Kidney (tissue), 14 donors: Measurements from ENCODE around the gene PRR36. TPM values are rescaled to one million over a fixed set of nuclear protein-coding genes. Genes with fewer than 3 reads are reported as not detected.

Source experiments
- DNase-seq, 5 donors: peaks; one replicate each; pipeline ENCODE4 v3.0.0-alpha.2; 2013 to 2020
- FAIRE-seq: peaks from 2 replicates; lab custom pipeline; 2012; peaks lifted over from hg19 to GRCh38; lab: Jason Lieb, UNC
- H3K27ac ChIP-seq, 2 donors: one replicate each; pipeline ENCODE4 v1.7.0; 2013; ENCODE audit warnings: low read depth in 2 of 2, low read length in 2 of 2, inconsistent platforms in 1 of 2
- H3K27me3 ChIP-seq: one replicate; pipeline ENCODE4 v1.7.1; 2013; ENCODE audit warnings: low read length, inconsistent platforms; ENCODE audit not compliant: control insufficient read depth, insufficient read depth
- H3K36me3 ChIP-seq, 3 donors: one replicate each; pipeline versions ENCODE4 v1.7.0 to v1.7.1; 2013; ENCODE audit warnings: low read length in 3 of 3, control low read depth in 1 of 3, inconsistent platforms in 1 of 3; ENCODE audit not compliant: insufficient read depth in 3 of 3, control insufficient read depth in 2 of 3
- H3K4me1 ChIP-seq, 3 donors: one replicate each; pipeline versions ENCODE4 v1.7.0 to v1.7.1; 2013; ENCODE audit warnings: low read length in 3 of 3, inconsistent platforms in 1 of 3, low read depth in 1 of 3; ENCODE audit not compliant: control insufficient read depth in 2 of 3, insufficient read depth in 2 of 3
- H3K4me3 ChIP-seq, 3 donors: one replicate each; pipeline versions ENCODE4 v1.7.0 to v1.8.1; 2013; ENCODE audit warnings: low read length in 3 of 3, control low read depth in 1 of 3, inconsistent platforms in 1 of 3
- H3K9ac ChIP-seq, 3 donors: one replicate each; pipeline versions ENCODE4 v1.7.0 to v1.7.1; 2013; ENCODE audit warnings: low read length in 3 of 3, control low read depth in 1 of 3, inconsistent platforms in 1 of 3
- H3K9me3 ChIP-seq, 3 donors: one replicate each; pipeline versions ENCODE4 v1.7.0 to v1.7.1; 2013; ENCODE audit warnings: low read length in 3 of 3, control low read depth in 1 of 3, inconsistent platforms in 1 of 3; ENCODE audit not compliant: control insufficient read depth in 2 of 3, insufficient read depth in 1 of 3
- CTCF ChIP-seq: IDR thresholded peaks from 3 replicates; pipeline ENCODE4 v1.5.1; 2012; ENCODE audit warnings: mild to moderate bottlenecking, moderate library complexity, borderline replicate concordance; ENCODE audit not compliant: insufficient read depth; ENCODE audit errors: extremely low read depth
- intact Hi-C: fragments of 100-400 bp; cut with DNase I; formaldehyde crosslinking; loops from one replicate; pipeline ENCODE4 v1.11.1; 2022
- polyA plus RNA-seq: library from polyadenylated mRNA; stranded (reverse); fragments of 350-450 nt; fragmentation: Illumina TruSeq; extraction: RNeasy Lipid Tissue Mini Kit (QIAGEN cat#74804); gene quantifications from one replicate; pipeline ENCODE4 v1.2.3, GENCODE V29; 2014; ENCODE audit warnings: low read depth, low replicate concordance; ENCODE audit not compliant: insufficient read depth
- total RNA-seq: library from RNA; stranded (reverse); fragmentation: NEBNext Ultra II Directional; extraction: Animal tissue kit (Norgen Biotek cat#: 25700); gene quantifications from one replicate; pipeline ENCODE4 v1.2.1, GENCODE V29; 2021
- donor health status: control.
- donor health status: control.
- donor health status: control.
- donor health status: control.
- donor health status: control.
- donor health status: DM: yes; HTN: yes; CAD: no.
- donor health status: Normal renal cell carcinoma (clear cell type).

Gene PRR36
- total and polyA plus RNA-seq, 2 donors from 2014 or later = 1.1 to 4.2 TPM

- H3K9ac ChIP-seq = no peak overlapping the region
- peak in 2 of 5 donors; percentile 59 to 72 for DNase-seq
- H3K4me1 ChIP-seq = peaks cover 0 to 19% (median 0%) of the 10 kb centered on the region in 3 donors
- peaks cover 15% of the 10 kb centered on the region for H3K27me3 ChIP-seq
- intact Hi-C loops = no loop called here
- FAIRE-seq = no peak
- peaks cover 0 to 7% (median 2%) of the 10 kb centered on the region in 3 donors for H3K36me3 ChIP-seq
- no peak overlapping the region for H3K4me3 ChIP-seq
- H3K9me3 ChIP-seq = no peaks in the 10 kb centered on the region
- no peak for TF ChIP-seq CTCF
- no peak overlapping the region for H3K27ac ChIP-seq
These were observed 41.3 kb upstream of the PRR36 start for GRCh38 chr19:7915250-7916102.

DNA sequence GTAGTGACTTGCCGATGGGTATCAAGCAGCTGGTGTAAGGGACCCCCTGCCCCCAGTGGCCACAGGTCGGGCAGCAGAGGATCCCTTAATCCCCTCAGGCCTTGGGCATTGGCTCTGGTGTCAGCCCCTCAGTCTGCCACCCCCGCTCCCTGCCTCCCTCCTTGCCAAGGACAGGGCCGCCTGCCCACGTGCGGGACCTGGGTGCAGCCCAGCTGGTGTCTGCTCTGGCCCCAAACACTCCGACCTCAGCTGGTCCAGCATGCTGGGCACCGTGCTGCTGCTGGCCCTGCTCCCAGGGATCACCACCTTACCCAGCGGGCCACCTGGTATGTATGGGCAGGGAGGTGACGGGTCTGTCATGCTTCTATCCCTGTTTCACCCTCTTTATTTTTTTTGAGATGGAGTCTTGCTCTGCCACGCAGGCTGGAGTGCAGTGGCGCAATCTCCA, 40.4 kb upstream of the PRR36 start, which contains the start of gene TGFBR3L:
Gene TGFBR3L (plus strand): TSS at position 233 of the 448 bp plus-strand sequence.
- Histone ChIP-seq H3K9me3 (no peaks in the 10 kb centered on the region), H3K36me3 (peaks cover 0 to 10% (median 2%) of the 10 kb centered on the region in 3 donors), H3K9ac (no peak within 1 kb of the TSS), H3K27ac (no peak within 1 kb of the TSS), H3K4me1 (peaks cover 0 to 15% (median 0%) of the 10 kb centered on the region in 3 donors), H3K27me3 (peaks cover 15% of the 10 kb centered on the region), H3K4me3 (no peak within 1 kb of the TSS)
- no peak for FAIRE-seq
- TF ChIP-seq CTCF = no peak
- peak in 1 of 5 donors; percentile 49 for DNase-seq
- intact Hi-C loops = no loop called here

DNA sequence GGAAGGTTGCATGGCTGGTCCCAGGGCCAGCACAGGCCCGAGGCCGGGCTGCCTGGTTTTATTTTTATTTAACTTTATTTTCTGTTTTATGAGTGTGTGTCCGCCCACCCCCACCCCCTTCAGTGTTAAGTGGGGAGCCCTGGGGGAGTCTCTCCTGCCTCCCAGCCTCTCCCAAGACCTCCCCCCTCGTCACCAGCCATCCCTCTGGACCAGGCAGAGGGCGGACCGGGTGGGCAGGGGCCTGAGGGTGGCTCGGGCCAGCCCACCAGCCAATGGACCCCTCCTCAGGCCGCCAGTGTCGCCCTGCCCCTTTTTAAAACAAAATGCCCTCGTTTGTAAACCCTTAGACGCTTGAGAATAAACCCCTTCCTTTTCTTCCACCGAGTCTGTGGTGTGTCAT, 39.9 kb upstream of the PRR36 start:
- Histone ChIP-seq H3K27me3 (peaks cover 15% of the 10 kb centered on the region), H3K27ac (no peak overlapping the region), H3K9ac (no peak overlapping the region), H3K4me1 (peaks cover 0 to 13% (median 0%) of the 10 kb centered on the region in 3 donors), H3K4me3 (no peak overlapping the region), H3K36me3 (peaks cover 0 to 10% (median 2%) of the 10 kb centered on the region in 3 donors), H3K9me3 (no peaks in the 10 kb centered on the region)
- no peak for DNase-seq
- FAIRE-seq = no peak
- no peak for TF ChIP-seq CTCF
- intact Hi-C loops = no loop called here
